Fibroblast of skin of left biceps (primary cell): ENCODE results near the gene MYH14.
A peak's percentile ranks its signal among the peaks of the same experiment; 100 is the strongest.
"Not testable (repeated sequence)": the region's sequence is repeated elsewhere in the genome, so short reads cannot be mapped to it uniquely, and the experiment has no call there.

Experiments used
- DNase-seq, 2 experiments: peaks; one replicate each; pipeline ENCODE4 v3.0.0-alpha.2; 2013; ENCODE audit warnings: low read depth in 2 of 2

Gene MYH14

DNA sequence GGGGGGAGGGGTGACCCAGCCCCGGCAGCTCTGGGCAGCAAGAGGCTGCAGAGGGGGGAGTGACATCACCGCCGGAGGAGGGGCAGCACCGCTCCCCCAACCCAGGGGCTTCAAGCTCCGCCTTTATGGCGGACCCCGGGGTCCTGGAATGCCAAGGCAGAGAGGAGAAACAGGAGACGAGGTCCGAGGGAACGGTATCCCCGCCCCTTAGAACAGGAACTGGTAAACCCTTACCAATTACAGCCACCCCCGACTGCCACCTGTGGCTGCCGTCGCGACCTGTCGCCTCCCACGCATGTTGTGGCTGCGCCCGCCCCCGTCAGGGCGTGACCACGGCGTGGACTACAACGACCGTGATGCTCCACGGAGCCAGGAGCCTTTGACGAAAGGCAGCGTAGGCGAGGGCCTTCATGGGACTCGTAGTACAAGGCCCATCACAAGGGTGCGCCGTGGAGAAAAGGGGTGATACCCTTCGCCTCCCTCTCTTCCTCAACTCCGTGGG is 129.9 kb downstream of the MYH14 start:
- DNase-seq, result peak; percentile 39 to 46

GRCh38 chr19:50333737-50334617 is 130.6 kb downstream of the MYH14 start:
- peak in 1 of 2 experiments; percentile 17 for DNase-seq

GRCh38 chr19:50334741-50335421 is 131.5 kb downstream of the MYH14 start:
- DNase-seq, result no peak

DNA sequence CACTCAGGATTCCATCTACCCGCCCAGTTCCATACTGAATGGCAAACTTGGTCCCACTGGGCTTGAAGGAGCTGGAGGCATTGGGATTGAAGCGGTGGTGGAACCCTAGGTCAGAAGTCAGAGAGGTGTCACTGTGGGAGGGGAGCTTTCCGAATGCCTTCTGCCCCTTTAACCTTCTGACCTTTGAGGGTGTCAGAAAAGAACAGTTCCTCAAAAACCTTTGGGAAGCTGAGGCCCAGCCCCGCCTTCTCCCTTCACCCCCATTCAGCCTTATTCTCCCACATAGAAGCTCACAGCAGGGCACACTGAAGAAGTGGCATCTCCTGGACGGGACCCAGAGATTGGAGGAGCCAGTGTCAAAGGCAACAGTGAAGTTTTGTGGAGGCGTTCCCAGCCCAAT is 133.6 kb downstream of the MYH14 start:
- not testable (repeated sequence) for DNase-seq

DNA sequence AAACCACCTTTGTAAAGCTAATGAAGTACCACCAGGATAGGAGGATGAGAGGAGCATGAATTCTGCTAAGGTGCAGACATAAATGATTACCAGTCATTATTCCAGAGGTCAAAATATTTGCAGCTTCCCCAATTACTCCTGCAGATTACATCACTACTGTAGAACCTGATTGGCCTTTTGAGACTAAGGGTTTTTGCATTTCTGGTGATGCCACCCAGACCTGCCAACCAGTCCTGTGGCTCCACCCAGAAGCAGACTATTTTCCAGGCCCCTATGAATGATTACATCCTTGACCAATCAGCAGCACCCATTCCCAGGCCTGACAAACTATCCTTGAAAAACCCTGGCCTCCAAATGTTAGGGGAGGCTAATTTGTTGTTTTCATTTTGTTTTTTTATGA is 136.9 kb downstream of the MYH14 start:
- no peak for DNase-seq

GRCh38 chr19:50341091-50341564 is 137.7 kb downstream of the MYH14 start:
- DNase-seq, result no peak

DNA sequence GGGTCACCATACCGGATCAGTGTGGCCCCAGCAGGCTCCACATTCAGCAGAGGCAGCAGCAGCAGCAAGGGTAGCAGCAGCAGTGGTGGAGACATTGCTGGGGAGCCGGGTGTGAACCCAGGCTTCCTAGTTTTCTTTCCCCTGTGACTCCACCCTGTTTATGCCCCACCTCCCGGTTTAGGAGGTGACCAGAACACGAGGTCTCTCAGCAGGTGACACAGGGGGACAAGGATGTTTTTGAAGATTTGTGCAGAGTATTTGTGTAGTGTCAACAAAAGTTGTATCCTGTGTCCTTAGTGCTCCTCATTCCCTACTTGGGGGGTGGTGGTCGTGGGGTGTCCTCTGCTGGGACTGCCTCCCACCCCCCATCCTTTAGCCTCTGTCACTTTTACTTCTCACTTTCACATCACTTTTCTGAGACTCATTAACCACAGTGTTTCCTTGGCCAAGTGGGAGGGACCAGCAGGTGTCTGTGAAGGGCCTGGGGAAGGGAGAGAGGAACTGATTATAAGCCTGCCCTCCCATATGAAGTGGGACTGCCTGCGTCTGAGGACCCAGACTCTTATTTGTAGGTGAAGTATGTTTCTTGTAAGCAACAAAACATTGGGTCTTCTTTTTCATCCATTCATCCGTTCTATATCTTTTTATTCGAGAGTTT is 141.4 kb downstream of the MYH14 start:
- DNase-seq, result no peak

- DNase-seq, result not testable (repeated sequence)
Observed at GRCh38 chr19:50347089-50347581, 143.7 kb downstream of the MYH14 start.

DNA sequence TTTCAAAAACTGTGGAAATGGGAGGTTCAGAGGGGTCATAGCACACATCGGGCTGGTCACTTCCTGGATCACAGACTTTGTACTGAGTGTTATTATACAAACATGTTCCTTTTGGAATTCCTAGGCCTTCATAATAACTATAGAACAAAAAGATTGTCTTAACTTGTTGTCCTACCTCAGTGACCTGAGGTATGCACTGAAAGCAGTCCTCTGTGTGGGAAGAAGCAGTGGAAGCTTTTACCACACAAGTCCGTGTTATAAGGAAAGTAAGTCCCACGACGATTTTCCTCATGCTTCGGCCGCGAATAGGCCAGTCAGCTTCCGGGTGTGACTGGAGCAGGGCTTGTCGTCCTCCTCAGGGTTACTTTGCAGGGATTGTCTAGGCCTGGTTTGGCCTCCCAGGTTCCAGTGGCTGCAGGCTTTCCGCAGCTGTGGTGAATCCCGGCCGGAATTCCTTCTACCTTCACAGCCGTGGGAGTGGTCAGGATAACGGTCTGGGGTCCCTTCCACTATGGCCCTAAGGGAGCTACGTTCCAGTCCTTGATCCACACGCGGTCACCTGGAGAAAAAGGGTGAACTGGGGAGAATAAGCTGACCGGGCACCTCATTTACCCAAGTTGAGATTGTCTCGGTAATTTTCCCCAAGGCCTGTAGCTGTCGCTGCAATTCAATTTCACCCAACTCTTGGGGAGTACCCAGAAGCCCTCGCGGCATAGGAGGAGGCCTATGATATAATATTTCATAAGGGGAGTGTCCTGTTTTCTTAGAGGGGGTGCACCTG is 146.0 kb downstream of the MYH14 start:
- DNase-seq, result no peak

- DNase-seq, result no peak
Observed at GRCh38 chr19:50352242-50352641, 148.8 kb downstream of the MYH14 start.

GRCh38 chr19:50353487-50353880 is 150.1 kb downstream of the MYH14 start:
- not testable (repeated sequence) for DNase-seq

DNA sequence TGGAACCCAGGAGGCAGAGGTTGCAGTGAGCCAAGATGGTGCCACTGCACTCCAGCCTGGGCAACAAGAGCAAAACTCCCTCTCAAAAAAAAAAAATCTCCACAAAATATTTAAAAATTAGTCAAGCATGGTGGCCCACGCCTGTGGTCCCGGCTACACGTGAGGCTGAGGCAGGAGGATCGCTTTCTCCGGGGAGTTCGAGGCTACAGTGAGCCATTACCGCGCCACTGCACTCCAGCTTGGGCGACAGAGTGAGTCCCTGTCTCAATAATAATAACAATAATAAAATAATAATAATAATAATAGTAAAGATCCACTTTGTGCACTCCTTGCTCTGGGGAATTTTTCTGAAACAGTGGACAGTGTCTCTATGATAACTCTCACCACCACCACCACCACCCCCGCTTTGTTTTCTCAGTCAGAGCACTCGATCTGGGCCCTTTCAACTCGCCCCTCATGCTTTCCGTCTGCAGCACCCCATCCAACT is 153.3 kb downstream of the MYH14 start:
- DNase-seq, result no peak

DNA sequence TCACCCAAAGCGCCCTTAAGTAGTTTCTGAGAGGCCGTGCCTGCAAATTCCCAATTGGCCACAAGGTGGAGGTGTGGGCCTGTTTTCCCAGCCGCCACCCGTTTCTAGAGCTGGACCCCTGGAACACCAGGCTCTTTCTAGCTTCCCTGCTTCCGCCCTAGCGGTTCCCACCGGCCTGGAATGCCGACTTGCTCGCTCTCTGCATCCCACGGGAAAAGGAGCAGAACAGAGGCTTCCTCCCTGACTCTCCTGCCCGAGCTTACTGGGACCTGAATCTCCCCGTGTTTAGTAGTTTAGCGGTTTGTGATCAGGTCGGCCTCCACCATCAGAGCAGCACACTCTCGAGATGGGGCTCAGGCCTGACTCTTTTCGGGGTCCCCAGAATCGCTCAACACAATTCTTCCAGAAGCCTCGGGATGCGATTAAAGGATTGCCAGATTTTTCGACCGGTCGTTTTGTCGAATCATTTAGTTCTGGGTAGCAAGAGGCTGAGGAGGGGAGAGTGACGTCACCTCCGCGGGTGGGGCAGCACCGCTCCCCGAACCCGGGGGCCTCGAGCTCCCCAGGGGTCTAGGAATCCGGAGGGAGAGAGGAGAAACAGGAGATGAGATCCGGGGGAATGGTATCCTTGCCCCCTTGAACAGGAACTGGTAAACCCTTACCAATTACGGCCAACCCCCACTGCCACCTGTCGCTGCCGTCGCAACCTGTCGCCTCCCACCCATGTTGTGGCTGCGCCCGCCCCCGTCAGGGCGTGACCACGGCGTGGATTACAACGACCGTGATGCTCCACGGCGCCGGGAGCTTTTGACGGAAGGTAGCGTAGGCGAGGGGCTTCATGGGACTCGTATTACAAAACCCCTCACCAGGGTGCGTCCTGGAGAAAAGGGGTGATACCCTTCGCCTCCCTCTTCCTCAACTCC is 154.0 kb downstream of the MYH14 start:
- peak in 1 of 2 experiments; percentile 13 for DNase-seq

DNA sequence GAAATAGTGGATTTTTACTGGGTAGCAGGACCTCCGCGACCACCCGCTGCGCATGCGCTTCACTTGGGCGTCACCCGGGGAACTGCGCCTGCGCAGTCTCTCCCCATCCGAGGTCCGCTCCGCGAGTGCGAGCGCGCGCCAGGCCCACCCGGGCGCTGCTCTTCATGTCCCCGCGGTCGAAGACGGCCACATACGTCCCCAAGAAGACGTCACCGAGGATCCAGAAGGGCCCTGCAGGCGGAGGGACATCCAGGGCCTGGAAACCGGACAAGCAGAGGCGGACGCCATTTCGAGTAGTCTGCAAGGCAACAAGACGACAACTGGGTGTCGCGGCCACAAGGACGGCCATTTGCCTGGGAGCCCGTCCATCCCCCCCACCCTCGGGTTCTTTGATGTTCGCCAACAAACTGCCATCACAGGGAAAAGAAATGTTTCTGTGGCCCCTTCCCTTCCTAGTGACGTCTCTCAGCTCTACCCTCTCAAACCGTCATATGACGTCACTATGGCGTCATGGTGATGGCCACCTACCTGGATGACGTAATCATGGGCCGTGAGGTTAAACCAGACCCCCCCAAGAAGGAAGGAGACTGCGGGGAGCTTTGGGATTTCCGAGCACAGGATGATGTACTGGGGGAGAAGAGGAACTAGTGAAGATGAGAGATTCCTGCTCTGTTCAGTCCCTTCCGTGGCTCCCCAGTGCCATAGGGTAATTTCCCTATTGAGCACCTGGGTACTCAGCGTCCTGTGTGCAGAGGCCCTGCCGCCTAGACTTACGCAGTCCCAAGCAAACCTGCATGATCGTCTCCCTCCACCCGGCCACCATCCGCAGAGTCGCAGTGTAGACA is 155.3 kb downstream of the MYH14 start:
- DNase-seq, result no peak

DNA sequence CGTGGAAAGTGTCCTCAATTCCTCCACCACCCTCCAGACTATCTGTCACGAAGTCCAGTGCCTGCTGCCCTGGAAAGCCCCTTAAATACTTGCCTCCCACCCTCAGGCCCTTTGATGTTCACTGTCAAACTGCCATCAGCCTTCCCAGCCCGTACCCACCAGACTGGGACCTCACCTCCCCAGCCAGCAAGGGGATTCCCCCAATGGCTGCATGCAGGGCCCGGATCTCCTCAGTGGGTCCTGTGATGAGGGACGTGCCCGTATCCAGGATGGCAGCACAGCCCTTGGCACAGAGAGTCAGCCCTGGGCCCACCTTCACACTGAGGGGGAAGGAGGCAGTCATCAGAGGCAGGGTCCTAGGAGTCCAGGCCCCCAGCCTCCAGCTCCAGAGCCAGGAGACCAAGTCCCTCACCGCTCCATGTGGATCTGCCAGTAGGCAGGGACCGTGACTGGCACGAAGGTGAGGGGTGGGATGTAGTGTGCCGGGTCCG is 156.0 kb downstream of the MYH14 start:
- no peak for DNase-seq
